HAP-1 (cell line): Measurements from ENCODE around the gene LCMT1.
"Not testable (repeated sequence)": the region's sequence is repeated elsewhere in the genome, so short reads cannot be mapped to it uniquely, and the experiment has no call there.

Source experiments
- DNase-seq, 2 experiments: peaks; one replicate each; pipeline ENCODE4 v3.0.0-alpha.2; 2016 to 2020; ENCODE audit warnings: low spot score in 2 of 2
- H3K27me3 ChIP-seq: fragments of 250-450 bp; sonication (Bioruptor Pico); 2 replicates; pipeline ENCODE4 v1.5.1; 2020; ENCODE audit warnings: low read depth, mild to moderate bottlenecking, moderate library complexity
- H3K36me3 ChIP-seq: fragments of 250-450 bp; sonication (Bioruptor Pico); replicated peaks from 2 replicates; pipeline ENCODE4 v1.5.1; 2020; ENCODE audit warnings: mild to moderate bottlenecking
- H3K4me1 ChIP-seq: fragments of 250-450 bp; sonication (Bioruptor Pico); 2 replicates; pipeline ENCODE4 v1.5.1; 2020; ENCODE audit warnings: mild to moderate bottlenecking
- H3K4me3 ChIP-seq: fragments of 250-450 bp; sonication (Bioruptor Pico); 2 replicates; pipeline ENCODE4 v1.5.1; 2020; ENCODE audit warnings: mild to moderate bottlenecking, moderate library complexity
- H3K9me3 ChIP-seq: fragments of 250-450 bp; sonication (Bioruptor Pico); 2 replicates; pipeline ENCODE4 v1.5.1; 2020; ENCODE audit warnings: mild to moderate bottlenecking, moderate library complexity
- in situ Hi-C: fragments of 300-500 bp; cut with MboI; formaldehyde crosslinking; loops from 3 replicates; pipeline ENCODE4 v1.14.3; 2020; ENCODE audit warnings: low sequenced_read_pairs, inconsistent platforms, mixed read lengths

The LCMT1 gene

DNA sequence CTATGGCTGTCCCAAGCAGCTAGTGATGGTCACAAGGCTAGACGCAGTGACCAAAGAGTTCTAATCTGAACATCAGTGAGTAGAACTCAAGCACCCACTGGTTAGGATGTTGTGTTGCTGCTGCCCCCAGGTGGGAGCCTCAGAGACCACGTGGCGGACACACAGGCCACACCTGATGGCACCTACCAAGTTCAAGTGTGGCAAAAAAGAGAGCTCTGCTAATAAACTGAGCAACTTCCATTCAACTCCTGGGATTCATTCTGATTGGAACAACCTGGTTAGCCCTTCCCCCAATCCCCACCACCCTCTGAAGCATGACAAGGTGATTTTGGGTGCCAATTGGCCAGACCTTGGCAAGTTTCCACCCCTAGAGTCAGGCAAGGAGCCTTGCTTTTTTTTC lies 3.5 kb upstream of the LCMT1 start:
- peaks cover 16% of the 10 kb centered on the region; the same call in 1 of the 2 replicates for H3K4me1 ChIP-seq
- in situ Hi-C loops: no loop called here
- H3K27me3 ChIP-seq: no peaks in the 10 kb centered on the region
- no peak overlapping the region for H3K4me3 ChIP-seq
- DNase-seq: peak in 1 of 2 experiments; percentile 19
- H3K36me3 ChIP-seq: no peaks in the 10 kb centered on the region
- no peaks in the 10 kb centered on the region for H3K9me3 ChIP-seq

DNA sequence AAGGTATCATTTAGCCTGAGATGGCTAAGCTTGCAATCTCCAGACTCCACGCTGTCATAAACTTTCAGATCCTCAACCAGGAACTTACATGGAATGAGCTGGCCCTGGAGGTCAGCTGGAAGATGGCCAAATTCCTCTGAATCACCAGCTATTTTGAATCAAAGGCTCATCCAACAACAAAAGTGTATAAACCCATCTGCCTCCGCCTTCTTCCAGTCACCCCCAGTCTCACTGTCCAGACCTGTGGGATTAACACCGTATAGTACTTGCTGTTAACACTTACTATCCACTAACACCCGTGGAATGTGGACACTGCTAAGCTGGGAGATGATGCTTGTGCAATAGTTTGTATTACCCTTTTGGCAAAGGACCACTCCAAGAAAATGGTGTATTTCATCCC lies 1.9 kb upstream of the LCMT1 start:
- Histone ChIP-seq H3K27me3 (no peaks in the 10 kb centered on the region), H3K4me1 (peaks cover 19% of the 10 kb centered on the region), H3K4me3 (no peak overlapping the region), H3K9me3 (no peaks in the 10 kb centered on the region), H3K36me3 (no peaks in the 10 kb centered on the region)
- DNase-seq: peak; percentile 8 to 38
- in situ Hi-C loops: no loop called here

DNA sequence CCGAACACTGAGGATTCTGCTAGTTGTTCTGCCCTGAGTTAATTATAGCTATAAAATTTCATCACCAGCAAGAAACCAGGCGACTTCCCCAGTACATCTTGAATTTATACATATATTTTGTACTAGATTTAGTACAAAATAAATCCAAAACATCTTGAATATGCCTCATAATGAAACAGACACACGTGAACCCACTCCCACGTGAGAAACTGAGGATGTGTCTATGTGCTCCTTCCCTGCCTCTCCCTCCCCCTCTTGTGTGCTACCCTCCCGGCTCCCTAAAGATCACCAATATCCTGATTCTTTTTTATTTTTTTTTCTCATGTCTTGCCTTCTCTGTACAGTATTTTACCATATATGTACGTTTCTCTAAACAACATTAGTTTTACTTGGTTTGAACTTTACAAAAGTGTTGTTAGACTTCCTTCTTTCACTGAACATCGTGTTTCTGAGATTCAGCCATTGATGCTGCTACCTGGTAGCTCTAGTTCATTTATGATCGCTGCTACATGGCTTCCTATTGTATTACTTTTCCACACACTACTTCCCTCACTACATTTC lies 1.1 kb upstream of the LCMT1 start:
- DNase-seq: peak; percentile 10 to 26
- no peaks in the 10 kb centered on the region for H3K27me3 ChIP-seq
- H3K9me3 ChIP-seq: no peaks in the 10 kb centered on the region
- H3K36me3 ChIP-seq: no peaks in the 10 kb centered on the region
- in situ Hi-C loops: no loop called here
- peak overlapping the region; percentile 91 for H3K4me3 ChIP-seq
- peaks cover 19% of the 10 kb centered on the region for H3K4me1 ChIP-seq

DNA sequence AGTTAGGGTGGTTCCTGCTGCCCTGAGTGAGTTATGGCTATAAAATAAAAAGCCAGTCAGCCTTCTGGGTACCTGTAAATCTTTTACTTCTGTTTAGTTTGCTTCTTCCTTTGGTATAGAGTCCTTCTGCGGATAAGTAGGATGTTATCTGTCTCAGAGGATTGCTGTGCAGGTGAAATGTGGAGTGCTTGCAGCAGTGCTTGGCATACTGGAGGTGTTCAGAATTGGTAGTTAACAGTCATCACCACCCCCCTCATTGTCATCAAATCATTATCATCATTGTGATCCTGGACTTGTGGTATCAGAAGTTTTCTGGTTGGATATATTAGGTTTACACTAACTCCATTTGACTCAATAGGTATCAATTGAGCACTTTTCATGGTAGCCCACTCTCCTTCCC lies 2.6 kb downstream of the LCMT1 start:
- Histone ChIP-seq H3K9me3 (no peaks in the 10 kb centered on the region), H3K4me1 (peaks cover 19% of the 10 kb centered on the region), H3K36me3 (peaks cover 2% of the 10 kb centered on the region; the same call in 1 of the 2 replicates), H3K4me3 (no peak overlapping the region), H3K27me3 (no peaks in the 10 kb centered on the region)
- in situ Hi-C loops: no loop called here
- no peak for DNase-seq

DNA sequence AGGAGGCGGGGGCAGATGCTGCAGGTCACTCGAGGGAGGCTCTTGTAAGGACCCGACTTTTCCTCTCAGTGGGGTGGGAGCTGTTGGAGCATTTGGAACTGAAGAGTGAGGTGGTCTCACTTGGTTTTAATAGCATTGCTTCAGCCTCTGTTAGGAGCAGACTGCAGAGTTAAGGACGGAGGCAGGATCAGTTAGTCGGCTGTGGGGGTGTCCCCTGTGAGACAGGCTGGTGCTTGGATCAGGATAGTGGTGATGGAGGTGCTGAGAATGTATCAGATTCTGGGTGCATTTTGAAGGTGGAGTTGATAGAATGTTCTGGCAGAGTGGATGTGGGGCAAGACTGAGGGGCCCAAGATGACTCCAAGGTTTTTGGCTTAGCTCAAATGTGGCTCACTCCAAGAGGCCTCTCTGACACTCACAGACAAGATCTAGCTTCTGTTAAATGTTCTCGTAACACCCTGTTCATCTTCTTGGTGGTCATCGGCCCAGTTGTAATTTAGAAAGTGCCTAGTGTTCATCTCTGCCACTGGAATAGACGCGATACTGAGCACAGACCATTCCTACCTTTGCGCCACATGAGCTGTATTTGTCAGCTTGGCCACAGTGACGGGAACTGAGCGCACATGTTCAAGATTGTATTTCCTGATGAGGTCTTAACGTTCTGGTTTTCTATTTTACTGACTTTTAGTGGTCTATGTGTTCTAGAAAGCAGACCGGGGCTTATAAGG lies 7.5 kb downstream of the LCMT1 start:
- Histone ChIP-seq H3K9me3 (no peaks in the 10 kb centered on the region), H3K4me1 (no peaks in the 10 kb centered on the region; the same call in 1 of the 2 replicates), H3K36me3 (peaks cover 2% of the 10 kb centered on the region; the same call in 1 of the 2 replicates), H3K4me3 (no peak overlapping the region), H3K27me3 (no peaks in the 10 kb centered on the region)
- in situ Hi-C loops: no loop called here
- no peak for DNase-seq

DNA sequence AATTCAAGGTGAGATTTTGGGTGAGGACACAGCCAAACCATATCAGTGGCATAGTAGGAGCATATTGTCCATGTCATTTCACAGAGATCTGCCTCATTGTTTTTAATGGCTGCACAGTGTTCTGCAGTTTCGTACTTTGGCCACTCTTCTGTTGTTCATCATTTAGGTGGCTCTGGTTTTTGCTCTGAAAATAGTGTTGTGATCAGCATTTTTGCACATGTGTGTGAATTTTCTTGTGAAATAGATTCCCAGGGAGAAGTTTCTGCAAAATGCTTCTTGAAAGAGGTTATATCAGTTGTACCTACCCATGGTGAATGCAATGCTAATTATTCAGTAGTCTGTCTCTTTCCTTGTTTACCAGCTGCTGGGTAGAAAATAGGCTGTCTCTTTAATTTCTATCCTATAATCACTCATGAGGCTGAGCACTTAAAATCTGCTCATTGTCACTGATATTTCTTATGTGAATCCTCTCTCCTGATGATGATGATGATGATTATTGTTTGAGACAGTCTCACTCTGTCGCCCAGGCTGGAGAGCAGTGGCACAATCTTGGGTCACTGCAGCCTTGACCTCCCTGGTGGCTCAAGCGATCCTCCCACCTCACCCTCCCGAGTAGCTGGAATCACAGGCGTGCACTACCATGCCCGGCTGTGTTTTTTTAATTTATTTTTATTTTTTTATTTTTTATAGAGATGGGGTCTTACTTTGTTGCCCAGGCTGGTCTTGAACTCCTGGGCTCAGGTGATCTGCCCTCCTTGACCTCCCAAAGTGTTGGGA lies 10.5 kb downstream of the LCMT1 start:
- H3K36me3 ChIP-seq: peaks cover 2% of the 10 kb centered on the region; the same call in 1 of the 2 replicates
- no peak overlapping the region for H3K4me3 ChIP-seq
- H3K9me3 ChIP-seq: no peaks in the 10 kb centered on the region
- H3K27me3 ChIP-seq: no peaks in the 10 kb centered on the region
- in situ Hi-C loops: no loop called here
- no peak for DNase-seq
- H3K4me1 ChIP-seq: no peaks in the 10 kb centered on the region

DNA sequence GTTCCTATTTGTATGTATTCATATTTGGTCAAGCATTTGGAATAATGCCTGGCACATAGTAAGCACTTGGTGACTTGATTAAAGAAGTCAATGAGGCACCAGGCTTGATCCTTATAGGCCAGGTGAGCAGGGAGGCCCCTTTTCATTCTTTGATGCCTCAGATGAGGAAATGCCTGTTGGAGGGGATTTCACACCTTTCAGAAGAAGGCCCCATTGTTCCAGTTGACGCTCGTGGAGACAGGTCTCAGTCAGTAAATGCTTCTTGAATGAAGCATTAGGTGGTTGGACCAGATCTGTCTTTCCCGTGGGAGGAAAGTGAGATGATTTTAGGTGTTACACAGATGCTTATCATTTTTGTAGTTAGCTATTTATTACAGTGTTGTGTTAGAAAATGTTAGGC lies 13.0 kb downstream of the LCMT1 start:
- H3K4me3 ChIP-seq: no peak overlapping the region
- DNase-seq: no peak
- no peaks in the 10 kb centered on the region for H3K9me3 ChIP-seq
- no peaks in the 10 kb centered on the region for H3K4me1 ChIP-seq
- no peaks in the 10 kb centered on the region for H3K36me3 ChIP-seq
- H3K27me3 ChIP-seq: no peaks in the 10 kb centered on the region
- in situ Hi-C loops: no loop called here

DNA sequence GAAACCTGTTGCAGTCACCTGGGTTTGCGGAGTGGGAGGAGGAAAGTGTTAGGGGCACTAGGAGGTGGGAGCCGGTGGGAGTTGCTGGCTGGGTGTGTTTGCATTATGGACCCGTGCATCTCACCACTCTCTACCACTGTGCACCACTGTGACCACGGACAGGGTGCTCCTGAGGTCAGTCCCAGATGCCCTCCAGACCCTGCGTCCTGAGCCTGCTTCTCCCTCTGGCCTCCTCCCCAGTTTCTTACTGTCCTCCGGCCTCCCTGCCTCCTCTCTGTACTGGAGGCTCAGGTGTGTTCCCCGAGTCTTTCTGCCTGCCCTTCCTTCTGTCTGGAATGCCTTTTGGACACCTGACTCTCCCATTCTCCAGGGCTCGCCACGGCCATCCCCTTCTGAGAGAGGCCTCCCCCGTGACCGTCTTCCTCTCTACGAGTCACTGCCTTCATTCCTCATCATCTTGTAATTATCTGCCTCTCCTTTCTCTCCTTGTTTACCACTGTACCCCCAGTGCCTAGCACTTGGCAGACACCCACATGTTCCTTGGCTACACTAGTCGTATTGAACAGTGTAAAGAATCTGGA lies 14.6 kb downstream of the LCMT1 start:
- in situ Hi-C loops, H3K36me3 ChIP-seq, H3K4me3 ChIP-seq, DNase-seq, H3K27me3 ChIP-seq, H3K4me1 ChIP-seq, H3K9me3 ChIP-seq: not testable (repeated sequence)

DNA sequence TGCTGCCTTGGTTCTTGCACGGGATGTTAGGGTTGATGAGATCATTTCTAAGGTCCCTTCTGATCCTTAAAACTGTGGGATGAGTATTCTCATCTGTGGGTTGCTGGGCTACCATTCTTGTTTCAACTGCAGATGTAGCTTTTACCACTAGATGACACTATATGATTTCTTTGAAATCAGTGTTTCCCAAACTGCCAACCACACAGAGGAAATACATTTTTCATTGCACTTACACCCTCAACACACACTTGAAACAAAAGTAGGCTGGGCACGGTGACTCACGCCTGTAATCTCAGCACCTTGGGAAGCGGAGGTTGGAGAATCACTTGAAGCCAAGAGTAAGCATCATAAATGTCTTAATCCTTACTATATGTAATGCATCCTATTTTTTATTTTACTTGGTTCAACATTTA lies 15.3 kb downstream of the LCMT1 start:
- peak in 1 of 2 experiments; percentile 6 for DNase-seq
- no peak overlapping the region for H3K4me3 ChIP-seq
- no peaks in the 10 kb centered on the region for H3K27me3 ChIP-seq
- in situ Hi-C loops: no loop called here
- H3K9me3 ChIP-seq: no peaks in the 10 kb centered on the region
- H3K36me3 ChIP-seq: no peaks in the 10 kb centered on the region
- H3K4me1 ChIP-seq: no peaks in the 10 kb centered on the region

DNA sequence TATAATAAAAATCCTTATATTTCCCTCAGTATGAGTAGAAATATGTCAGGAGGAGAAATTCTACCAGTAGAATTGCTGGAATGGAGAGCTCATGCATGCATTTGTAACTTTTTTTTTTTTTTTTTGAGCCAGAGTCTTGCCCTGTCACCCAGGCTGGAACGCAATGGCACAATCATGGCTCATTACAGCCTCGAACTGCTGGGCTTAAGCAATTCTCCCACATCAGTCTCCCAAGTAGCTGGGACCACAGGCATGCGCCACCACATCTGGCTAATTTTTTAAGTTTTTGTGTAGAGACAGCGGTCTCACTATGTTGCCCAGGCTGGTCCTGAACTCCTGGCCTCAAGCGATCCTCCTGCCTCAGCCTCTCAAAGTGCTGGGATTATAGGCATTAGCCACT lies 21.2 kb downstream of the LCMT1 start:
- in situ Hi-C loops, H3K4me1 ChIP-seq, H3K27me3 ChIP-seq, H3K4me3 ChIP-seq, H3K9me3 ChIP-seq, DNase-seq, H3K36me3 ChIP-seq: not testable (repeated sequence)

DNA sequence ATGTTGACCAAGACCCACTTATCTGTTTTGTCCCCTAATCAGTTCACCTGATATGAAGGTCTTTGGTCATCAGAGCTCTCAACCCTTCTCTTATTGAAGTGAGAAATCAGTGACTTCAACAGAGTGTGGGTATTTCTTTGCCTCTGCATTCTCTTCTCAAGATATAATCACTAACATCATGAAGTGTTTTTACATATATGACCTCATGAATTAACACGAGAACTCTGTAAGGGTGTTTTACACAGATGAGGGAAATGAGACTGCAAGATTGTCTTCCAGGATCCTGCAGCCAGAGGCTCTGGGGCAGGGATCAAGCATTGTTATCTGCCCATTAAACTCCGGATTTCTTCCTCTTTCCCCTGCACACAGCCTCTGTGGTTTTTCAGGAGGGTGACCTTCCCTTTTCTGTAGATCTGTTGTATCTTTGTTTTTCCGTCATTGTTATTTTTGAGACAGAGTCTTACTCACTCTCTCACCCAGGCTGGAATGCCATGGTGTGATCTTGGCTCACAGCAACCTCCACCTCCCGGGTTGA lies 22.7 kb downstream of the LCMT1 start:
- no peak for DNase-seq
- Histone ChIP-seq H3K36me3 (peaks cover 6% of the 10 kb centered on the region), H3K9me3 (no peaks in the 10 kb centered on the region), H3K4me1 (no peaks in the 10 kb centered on the region), H3K27me3 (no peaks in the 10 kb centered on the region), H3K4me3 (no peak overlapping the region)
- in situ Hi-C loops: no loop called here

DNA sequence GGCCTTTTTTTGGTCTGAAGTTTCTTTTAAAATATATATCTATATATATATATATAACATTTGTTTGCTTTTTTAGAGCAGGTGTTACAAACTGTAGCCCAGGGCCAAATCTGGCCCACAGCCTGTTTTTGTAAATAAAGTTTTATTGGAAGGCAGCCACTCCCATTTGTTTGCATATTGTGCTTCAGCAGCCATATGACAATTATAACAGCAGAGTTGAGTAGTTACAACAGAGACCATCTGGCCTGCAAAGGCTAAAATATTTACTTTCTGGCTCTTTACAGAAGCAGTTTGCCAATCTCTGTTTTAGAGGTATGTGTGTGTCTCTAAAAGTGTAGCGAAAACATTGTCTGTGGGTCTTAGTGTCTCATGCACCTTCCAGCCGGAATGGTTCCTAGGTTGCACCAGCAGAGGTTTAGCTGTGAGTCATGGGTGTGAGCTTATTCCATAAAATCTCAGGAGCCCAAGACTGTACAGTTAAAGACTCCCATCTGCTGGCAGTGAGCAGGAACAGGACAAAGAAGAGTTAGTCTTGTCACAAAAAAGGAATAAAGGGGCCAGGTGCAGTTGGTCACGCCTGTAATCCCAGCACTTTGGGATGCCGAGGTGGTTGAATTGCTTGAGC lies 23.8 kb downstream of the LCMT1 start:
- in situ Hi-C loops: no loop called here
- no peaks in the 10 kb centered on the region for H3K27me3 ChIP-seq
- peaks cover 14% of the 10 kb centered on the region for H3K36me3 ChIP-seq
- DNase-seq: no peak
- no peak overlapping the region for H3K4me3 ChIP-seq
- no peaks in the 10 kb centered on the region for H3K4me1 ChIP-seq
- H3K9me3 ChIP-seq: no peaks in the 10 kb centered on the region

DNA sequence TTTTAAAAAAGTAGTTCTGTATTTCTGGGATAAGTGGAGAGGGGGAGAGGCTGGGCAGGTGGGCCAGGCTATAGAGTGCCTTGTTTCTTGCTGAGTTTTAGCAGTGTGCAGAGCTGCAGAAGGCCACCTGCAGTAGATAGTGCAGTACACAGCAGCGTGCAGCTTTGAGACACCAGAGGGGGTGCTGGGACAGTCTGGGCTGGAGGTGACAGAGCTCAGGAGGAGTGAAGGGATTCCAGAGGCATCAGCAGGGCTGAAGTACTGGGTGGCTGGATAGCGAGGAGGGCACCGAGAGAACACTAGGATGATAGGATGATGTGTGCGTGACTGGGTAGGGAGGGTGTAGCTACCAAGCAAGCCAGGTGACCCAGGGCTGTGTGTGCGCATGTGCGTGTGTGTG lies 26.6 kb downstream of the LCMT1 start:
- H3K36me3 ChIP-seq: peaks cover 19% of the 10 kb centered on the region
- no peaks in the 10 kb centered on the region for H3K4me1 ChIP-seq
- in situ Hi-C loops: no loop called here
- no peak overlapping the region for H3K4me3 ChIP-seq
- H3K27me3 ChIP-seq: no peaks in the 10 kb centered on the region
- H3K9me3 ChIP-seq: no peaks in the 10 kb centered on the region
- DNase-seq: no peak
